GM12865 (cell line): ENCODE results near the gene RABGAP1L.

Source experiments
- DNase-seq: peaks from one replicate; pipeline ENCODE4 v3.0.0; 2010; ENCODE audit warnings: low read depth
- H3K4me3 ChIP-seq: 2 replicates; pipeline ENCODE4 v1.5.1; 2011; ENCODE audit warnings: mild to moderate bottlenecking, low read depth, low read length, control low read depth
- CTCF ChIP-seq: IDR thresholded peaks from 2 replicates; pipeline ENCODE4 v1.5.1; 2011; ENCODE audit warnings: low read length, control low read depth, low read depth, inconsistent platforms; ENCODE audit not compliant: insufficient read depth; ENCODE audit errors: missing control alignments

Gene RABGAP1L

GRCh38 chr1:174748586-174748985 is 589.3 kb downstream of the RABGAP1L start:
- no peak for TF ChIP-seq CTCF
- DNase-seq = no peak
- H3K4me3 ChIP-seq = no peak overlapping the region

DNA sequence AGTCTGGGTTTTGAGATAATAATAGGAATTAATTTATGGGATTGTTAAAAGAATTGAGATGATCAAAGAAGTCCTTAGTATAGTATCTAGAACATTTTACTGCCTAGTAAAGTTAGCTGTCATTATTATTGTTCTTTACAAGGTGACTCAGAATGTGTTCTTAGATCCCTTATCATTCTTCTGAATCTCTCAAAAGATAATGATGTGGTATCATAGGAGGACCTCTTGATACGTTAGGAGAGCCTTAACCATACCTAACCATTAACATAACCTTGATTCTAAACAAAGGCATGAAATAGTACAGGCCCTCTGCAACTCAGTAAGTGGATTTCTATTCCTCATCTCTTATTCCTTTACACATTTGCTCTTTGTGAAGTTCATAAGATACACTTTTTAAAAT is 593.8 kb downstream of the RABGAP1L start:
- no peak for DNase-seq
- no peak for TF ChIP-seq CTCF

DNA sequence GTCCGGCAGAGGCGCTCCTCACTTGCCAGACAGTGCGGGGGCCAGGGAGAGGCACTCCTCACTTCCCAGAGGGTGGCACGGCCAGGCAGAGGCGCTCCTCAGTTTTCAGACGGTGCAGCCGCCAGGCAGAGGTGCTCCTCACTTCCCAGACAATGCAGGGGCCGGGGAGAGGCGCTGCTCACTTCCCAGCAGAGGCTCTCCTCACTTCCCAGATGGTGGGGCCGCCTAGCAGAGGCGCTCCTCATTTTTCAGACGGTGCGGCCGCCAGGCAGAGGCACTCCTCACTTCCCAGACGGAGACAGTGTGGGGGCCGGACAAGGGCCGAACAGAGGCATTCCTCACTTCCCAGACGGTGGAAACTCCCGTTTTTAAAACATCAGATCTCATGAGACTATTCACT is 602.0 kb downstream of the RABGAP1L start:
- H3K4me3 ChIP-seq = no peak overlapping the region
- no peak for TF ChIP-seq CTCF
- no peak for DNase-seq

More for the DNA sequence above, 593.8 kb downstream of the RABGAP1L start:
- H3K4me3 ChIP-seq = no peak overlapping the region

GRCh38 chr1:174761901-174762585 is 602.7 kb downstream of the RABGAP1L start:
- no peak for DNase-seq
- no peak overlapping the region for H3K4me3 ChIP-seq
- TF ChIP-seq CTCF = no peak

- no peak for TF ChIP-seq CTCF
- no peak for DNase-seq
- H3K4me3 ChIP-seq = no peak overlapping the region
Measured at GRCh38 chr1:174764191-174764590, 604.9 kb downstream of the RABGAP1L start.

GRCh38 chr1:174766727-174767126 is 607.4 kb downstream of the RABGAP1L start:
- no peak for DNase-seq
- TF ChIP-seq CTCF = no peak
- no peak overlapping the region for H3K4me3 ChIP-seq

DNA sequence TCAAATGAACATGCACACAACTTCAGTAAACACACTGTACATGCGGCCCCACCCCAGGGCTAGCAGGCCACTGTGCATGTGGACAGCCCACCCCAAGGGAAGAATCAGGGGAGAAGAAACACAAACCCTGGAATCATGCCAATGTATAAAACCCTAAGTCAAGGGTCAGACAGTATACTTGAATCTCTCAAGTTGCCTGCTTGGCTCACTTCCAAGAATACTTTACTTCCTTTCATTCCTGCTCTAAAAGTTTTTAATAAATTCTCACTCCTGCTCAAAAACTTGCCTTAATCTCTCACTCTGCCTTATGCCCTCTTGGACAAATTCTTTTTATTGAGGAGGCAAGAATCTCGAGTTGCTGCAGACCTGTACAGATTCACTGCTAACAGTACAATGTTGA is 609.2 kb downstream of the RABGAP1L start:
- TF ChIP-seq CTCF = no peak
- no peak for DNase-seq

More for the DNA sequence above, 609.2 kb downstream of the RABGAP1L start:
- no peak overlapping the region for H3K4me3 ChIP-seq
